B cell (primary cell): ENCODE results near the gene CAMK2N1. TPM values are rescaled to one million over a fixed set of nuclear protein-coding genes. Genes with fewer than 3 reads are reported as not detected.

Experiments
- ATAC-seq: fragments of 200-7000 bp; cut with Tn5 transposase; one replicate; pipeline ENCODE4 v1.10.0; 2021; ENCODE audit warnings: low read depth, mild to moderate bottlenecking, moderate number of reproducible peaks, moderate library complexity
- CTCF ChIA-PET: fragments of 350-600 bp; sonication (Branson Sonifier 250); formaldehyde crosslinking; loops from one replicate; lab custom pipeline; 2021; ENCODE audit warnings: antibody characterized with exemption, inconsistent platforms; lab: Charles Lee
- POLR2A ChIA-PET: fragments of 350-600 bp; sonication (Branson Sonifier 250); formaldehyde crosslinking; loops from one replicate; lab custom pipeline; 2021; ENCODE audit warnings: antibody characterized with exemption; lab: Charles Lee
- DNase-seq: peaks from one replicate; pipeline ENCODE4 v3.0.0; 2013
- H2AFZ ChIP-seq: 2 replicates; pipeline ENCODE4 v1.6.1; 2012; ENCODE audit warnings: mild to moderate bottlenecking, low read depth, low read length; ENCODE audit not compliant: insufficient read depth, poor library complexity, severe bottlenecking
- H3K27ac ChIP-seq, 2 donors: 1 replicate in 1 of 2; 2 replicates in 1 of 2; pipeline ENCODE4 v1.5.1; 2012 to 2013; ENCODE audit warnings: low read length in 2 of 2, mild to moderate bottlenecking in 2 of 2, moderate library complexity in 1 of 2
- H3K27me3 ChIP-seq, 4 experiments: fragments of 200-600 bp in 1 of 4; sonication (generic) in 1 of 4; replicated peaks in 1 of 4; 1 replicate in 2 of 4; 2 replicates in 2 of 4; pipeline versions ENCODE4 v1.6.1 to v1.7.0; 2013 to 2016; ENCODE audit warnings: low read length in 3 of 4, mild to moderate bottlenecking in 2 of 4, mixed read lengths in 1 of 4, moderate library complexity in 1 of 4; ENCODE audit not compliant: insufficient read depth in 4 of 4, control insufficient read depth in 3 of 4; ENCODE audit errors: control extremely low read depth in 1 of 4
- H3K36me3 ChIP-seq, 2 experiments: replicated peaks in 1 of 2; 1 replicate in 1 of 2; 2 replicates in 1 of 2; pipeline versions ENCODE4 v1.6.1 to v1.7.1; 2013; ENCODE audit warnings: low read length in 1 of 2; ENCODE audit not compliant: insufficient read depth in 2 of 2, control insufficient read depth in 1 of 2; ENCODE audit errors: control extremely low read depth in 1 of 2, extremely low read depth in 1 of 2
- H3K4me1 ChIP-seq, 2 donors: fragments of 200-600 bp in 1 of 2; sonication (generic) in 1 of 2; 1 replicate in 1 of 2; 2 replicates in 1 of 2; pipeline versions ENCODE4 v1.5.1 to v1.6.1; 2013 to 2017; ENCODE audit warnings: low read length in 2 of 2; ENCODE audit not compliant: control insufficient read depth in 2 of 2, insufficient read depth in 2 of 2
- H3K4me2 ChIP-seq: replicated peaks from 2 replicates; pipeline ENCODE3; 2012; ENCODE audit warnings: mild to moderate bottlenecking, low read depth, low read length; ENCODE audit not compliant: poor library complexity, severe bottlenecking
- H3K4me3 ChIP-seq, 5 experiments: fragments of 200-600 bp in 1 of 5; sonication (generic) in 1 of 5; 1 replicate in 3 of 5; 2 replicates in 2 of 5; pipeline versions ENCODE4 v1.5.1 to v1.7.0; 2011 to 2016; ENCODE audit warnings: low read length in 4 of 5, mild to moderate bottlenecking in 4 of 5, low read depth in 2 of 5, control low read depth in 1 of 5, moderate library complexity in 1 of 5; ENCODE audit not compliant: insufficient read depth in 1 of 5; ENCODE audit errors: control extremely low read depth in 1 of 5, extremely low read depth in 1 of 5
- H3K79me2 ChIP-seq: fragments of 200-600 bp; sonication (generic); one replicate; pipeline ENCODE4 v1.6.0; 2016; ENCODE audit warnings: low read length; ENCODE audit not compliant: control insufficient read depth, insufficient read depth
- H3K9ac ChIP-seq: fragments of 200-600 bp; sonication (generic); 2 replicates; pipeline ENCODE4 v1.6.1; 2017; ENCODE audit warnings: mild to moderate bottlenecking, low read length, moderate library complexity
- H3K9me3 ChIP-seq, 3 donors: one replicate each; pipeline versions ENCODE4 v1.6.1 to v1.7.1; 2013; ENCODE audit warnings: low read length in 2 of 3; ENCODE audit not compliant: control insufficient read depth in 2 of 3, insufficient read depth in 1 of 3; ENCODE audit errors: control extremely low read depth in 1 of 3
- H4K20me1 ChIP-seq: 2 replicates; pipeline ENCODE4 v1.6.0; 2012; ENCODE audit warnings: mild to moderate bottlenecking, low read length; ENCODE audit not compliant: insufficient read depth, control insufficient read depth, poor library complexity, severe bottlenecking
- H3K27ac Mint-ChIP-seq: one replicate; pipeline ENCODE4 v1.8.0; 2021; ENCODE audit warnings: mixed read lengths
- H3K27me3 Mint-ChIP-seq: one replicate; pipeline ENCODE4 v1.8.0; 2021; ENCODE audit warnings: mixed read lengths
- H3K4me1 Mint-ChIP-seq: one replicate; pipeline ENCODE4 v1.8.0; 2021; ENCODE audit warnings: mixed read lengths
- H3K4me3 Mint-ChIP-seq: one replicate; pipeline ENCODE4 v1.8.0; 2021; ENCODE audit warnings: mixed read lengths
- H3K9me3 Mint-ChIP-seq: one replicate; pipeline ENCODE4 v1.8.0; 2022; ENCODE audit warnings: mixed read lengths; ENCODE audit not compliant: insufficient read depth
- EZH2 ChIP-seq: IDR thresholded peaks from 2 replicates; pipeline ENCODE4 v1.6.1; 2012; ENCODE audit warnings: borderline replicate concordance, low read depth, mild to moderate bottlenecking, moderate library complexity, low read length; ENCODE audit not compliant: insufficient read depth, poor library complexity, severe bottlenecking
- WGBS: methylation state at CpG from one replicate; pipeline ENCODE4 v1.1.5; 2013; ENCODE audit warnings: missing lambda C conversion rate; ENCODE audit not compliant: insufficient coverage; 5-methylcytosine and 5-hydroxymethylcytosine counted together
- intact Hi-C: fragments of 100-400 bp; cut with micrococcal nuclease; formaldehyde crosslinking; loops from one replicate; pipeline ENCODE4 v1.10.0; 2022
- polyA plus RNA-seq: library from polyadenylated mRNA; depleted of rRNA; stranded (reverse); fragments of >200 nt; gene quantifications from 2 replicates; pipeline ENCODE4 v1.2.3, GENCODE V29; 2012
- total RNA-seq, 2 donors: library from RNA; stranded (reverse); fragments of 120-200 nt in 1 of 2; gene quantifications; 1 replicate in 1 of 2; 2 replicates in 1 of 2; pipeline versions ENCODE4 v1.2.3 to v1.2.4, GENCODE V29; 2013 to 2022
- TF ChIP-seq, protein P1 (sequence below): fragments of 200-600 bp; IDR thresholded peaks from one replicate; pipeline ENCODE4 v1.8.0; 2022; ENCODE audit warnings: antibody characterized with exemption, mild to moderate bottlenecking

CAMK2N1 gene
- total and polyA plus RNA-seq, 2 donors (not counting 1 experiment from before 2014, with no cell fraction given), result 0.49 to 6.0 TPM

DNA sequence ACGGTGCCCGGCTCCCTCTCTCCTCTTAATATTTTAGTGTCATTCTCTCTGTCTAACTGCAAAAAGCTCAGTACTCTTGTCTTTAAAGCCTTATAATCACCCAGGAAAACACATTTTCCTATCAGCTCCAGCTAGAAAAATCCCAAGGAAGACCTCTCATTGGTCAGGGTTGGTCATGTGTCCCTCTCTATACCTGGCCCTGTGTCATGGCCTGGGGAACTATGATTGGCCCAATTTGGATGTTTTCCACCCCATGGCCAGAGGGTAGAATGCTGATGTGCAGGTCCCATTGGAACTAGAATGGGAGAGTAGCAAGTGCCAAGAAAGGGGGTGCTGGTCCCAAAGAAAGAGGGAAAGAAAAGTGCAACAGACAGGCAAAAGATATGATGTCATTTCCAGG lies 27.3 kb downstream of the CAMK2N1 start:
- no peak overlapping the region for H3K27ac ChIP-seq
- no peaks in the 10 kb centered on the region for H3K9me3 Mint-ChIP-seq
- H3K27me3 ChIP-seq, result peaks cover 0 to 18% (median 4%) of the 10 kb centered on the region in 4 experiments
- no peak for ATAC-seq
- no peak overlapping the region for H3K9ac ChIP-seq
- TF ChIP-seq EZH2, result no peak
- TF ChIP-seq, protein P1, sequence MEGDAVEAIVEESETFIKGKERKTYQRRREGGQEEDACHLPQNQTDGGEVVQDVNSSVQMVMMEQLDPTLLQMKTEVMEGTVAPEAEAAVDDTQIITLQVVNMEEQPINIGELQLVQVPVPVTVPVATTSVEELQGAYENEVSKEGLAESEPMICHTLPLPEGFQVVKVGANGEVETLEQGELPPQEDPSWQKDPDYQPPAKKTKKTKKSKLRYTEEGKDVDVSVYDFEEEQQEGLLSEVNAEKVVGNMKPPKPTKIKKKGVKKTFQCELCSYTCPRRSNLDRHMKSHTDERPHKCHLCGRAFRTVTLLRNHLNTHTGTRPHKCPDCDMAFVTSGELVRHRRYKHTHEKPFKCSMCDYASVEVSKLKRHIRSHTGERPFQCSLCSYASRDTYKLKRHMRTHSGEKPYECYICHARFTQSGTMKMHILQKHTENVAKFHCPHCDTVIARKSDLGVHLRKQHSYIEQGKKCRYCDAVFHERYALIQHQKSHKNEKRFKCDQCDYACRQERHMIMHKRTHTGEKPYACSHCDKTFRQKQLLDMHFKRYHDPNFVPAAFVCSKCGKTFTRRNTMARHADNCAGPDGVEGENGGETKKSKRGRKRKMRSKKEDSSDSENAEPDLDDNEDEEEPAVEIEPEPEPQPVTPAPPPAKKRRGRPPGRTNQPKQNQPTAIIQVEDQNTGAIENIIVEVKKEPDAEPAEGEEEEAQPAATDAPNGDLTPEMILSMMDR, result no peak
- WGBS, result 100% methylated on average over 2 of the region's 2 CpGs
- CTCF ChIA-PET, result no interaction called here
- H2AFZ ChIP-seq, result no peak overlapping the region
- DNase-seq, result no peak
- H3K4me1 ChIP-seq, result no peaks in the 10 kb centered on the region
- intact Hi-C loops, result no loop called here
- no peak overlapping the region for H3K4me3 Mint-ChIP-seq
- H3K4me1 Mint-ChIP-seq, result no peaks in the 10 kb centered on the region
- peaks cover 27% of the 10 kb centered on the region for H3K27me3 Mint-ChIP-seq
- POLR2A ChIA-PET, result no interaction called here
- H3K36me3 ChIP-seq, result no peaks in the 10 kb centered on the region
- no peaks in the 10 kb centered on the region for H3K79me2 ChIP-seq
- H3K4me2 ChIP-seq, result no peak overlapping the region
- no peak overlapping the region for H3K27ac Mint-ChIP-seq
- no peaks in the 10 kb centered on the region for H4K20me1 ChIP-seq
- peaks cover 0 to 15% (median 3%) of the 10 kb centered on the region in 3 donors for H3K9me3 ChIP-seq
- H3K4me3 ChIP-seq, result no peak overlapping the region

DNA sequence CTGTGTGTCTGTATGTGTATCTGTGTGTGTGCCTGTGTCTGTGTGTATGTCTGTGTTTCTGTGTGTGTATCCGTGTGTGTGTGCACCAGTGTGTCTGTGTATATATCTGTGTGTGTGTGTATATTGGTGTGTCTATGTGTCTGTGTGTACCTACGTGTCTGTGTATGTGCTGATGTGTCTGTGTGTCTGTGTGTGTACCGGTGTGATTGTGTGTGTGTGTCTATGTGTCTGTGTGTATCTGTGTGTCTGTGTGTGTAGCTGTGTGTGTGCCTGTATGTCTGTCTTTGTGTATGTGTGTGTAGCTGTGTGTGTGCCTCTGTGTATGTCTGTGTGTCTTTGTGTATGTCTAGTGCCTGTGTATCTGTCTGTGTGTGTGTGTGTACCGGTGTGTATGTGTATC lies 32.0 kb downstream of the CAMK2N1 start:
- TF ChIP-seq EZH2, result no peak
- TF ChIP-seq, protein P1, result no peak
- Histone ChIP-seq H3K27me3 (peaks cover 0 to 19% (median 3%) of the 10 kb centered on the region in 4 experiments), H3K4me3 (no peak overlapping the region), H3K27ac (no peak overlapping the region), H3K36me3 (no peaks in the 10 kb centered on the region), H4K20me1 (no peaks in the 10 kb centered on the region), H3K9me3 (peaks cover 0 to 3% (median 0%) of the 10 kb centered on the region in 3 donors), H3K4me1 (no peaks in the 10 kb centered on the region), H3K4me2 (no peak overlapping the region), H3K79me2 (no peaks in the 10 kb centered on the region), H2AFZ (no peak overlapping the region), H3K9ac (no peak overlapping the region)
- DNase-seq (no peak), ATAC-seq (no peak)
- intact Hi-C loops, result no loop called here
- 96% methylated on average over 4 of the region's 4 CpGs for WGBS
- Mint-ChIP-seq H3K27me3 (peaks cover 28% of the 10 kb centered on the region), H3K4me3 (no peak overlapping the region), H3K4me1 (no peaks in the 10 kb centered on the region), H3K9me3 (no peaks in the 10 kb centered on the region), H3K27ac (no peak overlapping the region)
- CTCF ChIA-PET, result no interaction called here
- POLR2A ChIA-PET, result no interaction called here
